B cell (primary cell): ENCODE measurements around the gene GNAL. TPM values are rescaled to one million over a fixed set of nuclear protein-coding genes. Genes with fewer than 3 reads are reported as not detected.

ENCODE experiments used
- ATAC-seq: fragments of 200-7000 bp; cut with Tn5 transposase; one replicate; pipeline ENCODE4 v1.10.0; 2021; ENCODE audit warnings: low read depth, mild to moderate bottlenecking, moderate number of reproducible peaks, moderate library complexity
- CTCF ChIA-PET: fragments of 350-600 bp; sonication (Branson Sonifier 250); formaldehyde crosslinking; loops from one replicate; lab custom pipeline; 2021; ENCODE audit warnings: antibody characterized with exemption, inconsistent platforms; lab: Charles Lee
- POLR2A ChIA-PET: fragments of 350-600 bp; sonication (Branson Sonifier 250); formaldehyde crosslinking; loops from one replicate; lab custom pipeline; 2021; ENCODE audit warnings: antibody characterized with exemption; lab: Charles Lee
- DNase-seq: peaks from one replicate; pipeline ENCODE4 v3.0.0; 2013
- H2AFZ ChIP-seq: 2 replicates; pipeline ENCODE4 v1.6.1; 2012; ENCODE audit warnings: mild to moderate bottlenecking, low read depth, low read length; ENCODE audit not compliant: insufficient read depth, poor library complexity, severe bottlenecking
- H3K27ac ChIP-seq, 2 donors: 1 replicate in 1 of 2; 2 replicates in 1 of 2; pipeline ENCODE4 v1.5.1; 2012 to 2013; ENCODE audit warnings: low read length in 2 of 2, mild to moderate bottlenecking in 2 of 2, moderate library complexity in 1 of 2
- H3K27me3 ChIP-seq, 4 experiments: fragments of 200-600 bp in 1 of 4; sonication (generic) in 1 of 4; replicated peaks in 1 of 4; 1 replicate in 2 of 4; 2 replicates in 2 of 4; pipeline versions ENCODE4 v1.6.1 to v1.7.0; 2013 to 2016; ENCODE audit warnings: low read length in 3 of 4, mild to moderate bottlenecking in 2 of 4, mixed read lengths in 1 of 4, moderate library complexity in 1 of 4; ENCODE audit not compliant: insufficient read depth in 4 of 4, control insufficient read depth in 3 of 4; ENCODE audit errors: control extremely low read depth in 1 of 4
- H3K36me3 ChIP-seq, 2 experiments: replicated peaks in 1 of 2; 1 replicate in 1 of 2; 2 replicates in 1 of 2; pipeline versions ENCODE4 v1.6.1 to v1.7.1; 2013; ENCODE audit warnings: low read length in 1 of 2; ENCODE audit not compliant: insufficient read depth in 2 of 2, control insufficient read depth in 1 of 2; ENCODE audit errors: control extremely low read depth in 1 of 2, extremely low read depth in 1 of 2
- H3K4me1 ChIP-seq, 2 donors: fragments of 200-600 bp in 1 of 2; sonication (generic) in 1 of 2; 1 replicate in 1 of 2; 2 replicates in 1 of 2; pipeline versions ENCODE4 v1.5.1 to v1.6.1; 2013 to 2017; ENCODE audit warnings: low read length in 2 of 2; ENCODE audit not compliant: control insufficient read depth in 2 of 2, insufficient read depth in 2 of 2
- H3K4me2 ChIP-seq: replicated peaks from 2 replicates; pipeline ENCODE3; 2012; ENCODE audit warnings: mild to moderate bottlenecking, low read depth, low read length; ENCODE audit not compliant: poor library complexity, severe bottlenecking
- H3K4me3 ChIP-seq, 5 experiments: fragments of 200-600 bp in 1 of 5; sonication (generic) in 1 of 5; 1 replicate in 3 of 5; 2 replicates in 2 of 5; pipeline versions ENCODE4 v1.5.1 to v1.7.0; 2011 to 2016; ENCODE audit warnings: low read length in 4 of 5, mild to moderate bottlenecking in 4 of 5, low read depth in 2 of 5, control low read depth in 1 of 5, moderate library complexity in 1 of 5; ENCODE audit not compliant: insufficient read depth in 1 of 5; ENCODE audit errors: control extremely low read depth in 1 of 5, extremely low read depth in 1 of 5
- H3K79me2 ChIP-seq: fragments of 200-600 bp; sonication (generic); one replicate; pipeline ENCODE4 v1.6.0; 2016; ENCODE audit warnings: low read length; ENCODE audit not compliant: control insufficient read depth, insufficient read depth
- H3K9ac ChIP-seq: fragments of 200-600 bp; sonication (generic); 2 replicates; pipeline ENCODE4 v1.6.1; 2017; ENCODE audit warnings: mild to moderate bottlenecking, low read length, moderate library complexity
- H3K9me3 ChIP-seq, 3 donors: one replicate each; pipeline versions ENCODE4 v1.6.1 to v1.7.1; 2013; ENCODE audit warnings: low read length in 2 of 3; ENCODE audit not compliant: control insufficient read depth in 2 of 3, insufficient read depth in 1 of 3; ENCODE audit errors: control extremely low read depth in 1 of 3
- H4K20me1 ChIP-seq: 2 replicates; pipeline ENCODE4 v1.6.0; 2012; ENCODE audit warnings: mild to moderate bottlenecking, low read length; ENCODE audit not compliant: insufficient read depth, control insufficient read depth, poor library complexity, severe bottlenecking
- H3K27ac Mint-ChIP-seq: one replicate; pipeline ENCODE4 v1.8.0; 2021; ENCODE audit warnings: mixed read lengths
- H3K27me3 Mint-ChIP-seq: one replicate; pipeline ENCODE4 v1.8.0; 2021; ENCODE audit warnings: mixed read lengths
- H3K4me1 Mint-ChIP-seq: one replicate; pipeline ENCODE4 v1.8.0; 2021; ENCODE audit warnings: mixed read lengths
- H3K4me3 Mint-ChIP-seq: one replicate; pipeline ENCODE4 v1.8.0; 2021; ENCODE audit warnings: mixed read lengths
- H3K9me3 Mint-ChIP-seq: one replicate; pipeline ENCODE4 v1.8.0; 2022; ENCODE audit warnings: mixed read lengths; ENCODE audit not compliant: insufficient read depth
- CTCF ChIP-seq: fragments of 200-600 bp; IDR thresholded peaks from one replicate; pipeline ENCODE4 v1.8.0; 2022; ENCODE audit warnings: antibody characterized with exemption, mild to moderate bottlenecking
- EZH2 ChIP-seq: IDR thresholded peaks from 2 replicates; pipeline ENCODE4 v1.6.1; 2012; ENCODE audit warnings: borderline replicate concordance, low read depth, mild to moderate bottlenecking, moderate library complexity, low read length; ENCODE audit not compliant: insufficient read depth, poor library complexity, severe bottlenecking
- WGBS: methylation state at CpG from one replicate; pipeline ENCODE4 v1.1.5; 2013; ENCODE audit warnings: missing lambda C conversion rate; ENCODE audit not compliant: insufficient coverage; 5-methylcytosine and 5-hydroxymethylcytosine counted together
- intact Hi-C: fragments of 100-400 bp; cut with micrococcal nuclease; formaldehyde crosslinking; loops from one replicate; pipeline ENCODE4 v1.10.0; 2022
- polyA plus RNA-seq: library from polyadenylated mRNA; depleted of rRNA; stranded (reverse); fragments of >200 nt; gene quantifications from 2 replicates; pipeline ENCODE4 v1.2.3, GENCODE V29; 2012
- total RNA-seq, 2 donors: library from RNA; stranded (reverse); fragments of 120-200 nt in 1 of 2; gene quantifications; 1 replicate in 1 of 2; 2 replicates in 1 of 2; pipeline versions ENCODE4 v1.2.3 to v1.2.4, GENCODE V29; 2013 to 2022

Gene GNAL
- total and polyA plus RNA-seq, 2 donors (not counting 1 experiment from before 2014, with no cell fraction given): 0.01 to 0.12 TPM

- no peak overlapping the region for H2AFZ ChIP-seq
- peaks cover 4 to 7% of the 10 kb centered on the region in 2 donors for H3K4me1 ChIP-seq
- H3K36me3 ChIP-seq: no peaks in the 10 kb centered on the region
- no peak for DNase-seq
- no peaks in the 10 kb centered on the region for H3K27me3 ChIP-seq
- intact Hi-C loops: no loop called here
- H3K4me3 Mint-ChIP-seq: no peak overlapping the region
- H3K9me3 ChIP-seq: peaks cover 0 to 8% (median 0%) of the 10 kb centered on the region in 3 donors
- ChIA-PET CTCF (no interaction called here), POLR2A (no interaction called here)
- no peaks in the 10 kb centered on the region for H4K20me1 ChIP-seq
- H3K4me1 Mint-ChIP-seq: peaks cover 8% of the 10 kb centered on the region
- H3K27ac ChIP-seq: no peak overlapping the region
- no peak overlapping the region for H3K9ac ChIP-seq
- H3K27ac Mint-ChIP-seq: no peak overlapping the region
- H3K4me3 ChIP-seq: no peak overlapping the region
- TF ChIP-seq EZH2 (no peak), CTCF (peak; percentile 25)
- H3K9me3 Mint-ChIP-seq: no peaks in the 10 kb centered on the region
- H3K27me3 Mint-ChIP-seq: peaks cover 18% of the 10 kb centered on the region
- no peaks in the 10 kb centered on the region for H3K79me2 ChIP-seq
- 75% methylated on average over 9 of the region's 13 CpGs for WGBS
- no peak overlapping the region for H3K4me2 ChIP-seq
- no peak for ATAC-seq
Observed at GRCh38 chr18:11872479-11873136, 183.5 kb downstream of the GNAL start.

GRCh38 chr18:11873670-11874340 lies 184.7 kb downstream of the GNAL start:
- H3K4me1 ChIP-seq: peaks cover 0 to under 1% of the 10 kb centered on the region in 2 donors
- 91% methylated on average over 14 of the region's 15 CpGs for WGBS
- no peak for ATAC-seq

More at GRCh38 chr18:11873670-11874340, 184.7 kb downstream of the GNAL start:
- no peaks in the 10 kb centered on the region for H3K27me3 ChIP-seq
- H3K9ac ChIP-seq: no peak overlapping the region
- Mint-ChIP-seq H3K27ac (no peak overlapping the region), H3K4me3 (no peak overlapping the region), H3K9me3 (no peaks in the 10 kb centered on the region), H3K27me3 (peaks cover 11% of the 10 kb centered on the region), H3K4me1 (peaks cover 2% of the 10 kb centered on the region)
- no peak for TF ChIP-seq CTCF
- H3K79me2 ChIP-seq: no peaks in the 10 kb centered on the region
- H2AFZ ChIP-seq: no peak overlapping the region
- CTCF ChIA-PET: no interaction called here
- no peak overlapping the region for H3K4me2 ChIP-seq
- intact Hi-C loops: no loop called here
- H4K20me1 ChIP-seq: no peaks in the 10 kb centered on the region
- DNase-seq: no peak
- no peak overlapping the region for H3K27ac ChIP-seq
- H3K9me3 ChIP-seq: peaks cover 0 to 8% (median 0%) of the 10 kb centered on the region in 3 donors
- H3K4me3 ChIP-seq: no peak overlapping the region
- H3K36me3 ChIP-seq: no peaks in the 10 kb centered on the region
- POLR2A ChIA-PET: no interaction called here
